Epidermal melanocyte (primary cell): Measurements from ENCODE around the gene EFCAB10.

Experiments used
- DNase-seq: peaks from one replicate; pipeline ENCODE4 v3.0.0; 2011; ENCODE audit warnings: low spot score; ENCODE audit not compliant: insufficient read length

Gene EFCAB10, protein sequence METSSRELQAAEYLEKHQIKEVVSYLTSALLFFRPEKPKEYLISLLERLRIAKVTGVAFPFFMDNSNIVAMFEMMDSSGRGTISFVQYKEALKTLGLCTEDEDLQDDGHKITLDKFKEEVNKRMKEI

DNA sequence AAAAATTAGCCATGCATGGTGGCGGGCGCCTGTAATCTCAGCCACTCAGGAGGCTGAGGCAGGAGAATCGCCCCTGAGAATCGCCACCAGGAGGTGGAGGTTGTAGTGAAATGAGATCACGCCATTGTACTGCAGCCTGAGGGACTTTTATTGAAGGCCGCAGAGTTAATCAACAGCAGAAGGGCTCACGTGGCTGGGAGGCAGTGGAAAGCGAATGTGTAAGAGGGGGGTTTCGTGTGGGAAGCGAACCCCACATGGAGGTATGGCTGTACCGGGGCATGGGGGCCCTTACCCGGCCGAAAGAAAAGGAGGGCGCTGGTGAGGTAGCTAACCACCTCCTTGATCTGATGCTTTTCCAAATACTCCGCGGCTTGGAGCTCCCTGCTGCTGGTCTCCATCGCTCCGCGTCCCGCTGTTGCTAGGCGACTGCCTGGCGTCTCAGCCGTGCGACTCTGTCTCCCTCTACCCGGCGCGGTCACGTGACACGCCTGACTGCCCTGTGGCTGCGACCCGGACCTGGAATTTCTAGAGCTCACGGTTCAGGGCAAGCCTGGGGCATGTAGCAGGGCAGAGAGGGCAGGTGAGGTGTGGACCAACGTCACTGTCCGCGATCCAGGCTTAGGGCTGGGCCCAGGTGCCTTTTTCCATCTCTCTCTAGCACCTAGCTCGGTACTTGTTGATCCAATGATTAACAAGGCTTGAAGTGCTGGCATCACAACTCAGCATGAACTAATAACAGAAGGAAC lies at the start of gene EFCAB10:
Gene EFCAB10, minus strand, starts transcription at position 428 of the 746 bp plus-strand sequence. Its CDS starts 30 bp downstream, at position 398.
- peak; percentile 46 for DNase-seq

DNA sequence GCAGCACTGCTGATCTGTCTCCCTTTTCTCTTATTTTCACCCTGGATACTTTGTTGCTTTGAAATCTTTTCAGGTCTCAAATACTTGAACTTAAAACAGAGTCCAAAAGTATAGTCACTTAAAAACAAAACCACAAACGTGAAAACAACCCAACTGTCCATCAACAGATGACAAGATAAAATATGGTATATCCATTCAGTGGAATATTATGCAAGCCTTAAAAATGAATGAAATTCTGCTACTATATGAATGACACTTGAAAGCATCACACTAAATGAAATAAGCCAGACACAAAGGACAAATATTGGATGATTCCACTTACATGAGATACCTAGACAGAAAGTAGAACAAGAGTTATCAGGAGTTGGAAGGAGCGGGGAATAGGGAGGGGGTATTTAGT lies 44.7 kb upstream of the EFCAB10 start:
- DNase-seq, result no peak

DNA sequence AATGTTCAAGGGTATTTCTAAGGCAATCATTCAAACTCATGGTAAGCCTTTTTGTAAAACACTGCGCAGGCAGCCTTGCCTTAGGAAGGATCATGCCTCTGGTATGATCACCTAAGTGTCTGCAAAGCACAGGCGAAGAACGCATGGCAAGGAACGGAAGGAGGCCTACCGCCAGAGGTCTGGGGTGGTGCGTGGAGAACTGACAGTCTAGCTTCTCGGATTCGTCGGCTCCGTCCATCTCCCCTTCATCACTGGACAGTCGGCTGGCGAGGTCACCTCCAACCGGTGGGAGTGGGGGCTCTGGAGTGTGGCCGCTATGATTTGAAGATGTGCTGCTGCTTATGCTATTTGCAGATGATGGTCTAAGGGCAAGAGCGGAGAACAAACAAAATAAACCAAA lies 42.6 kb upstream of the EFCAB10 start:
- no peak for DNase-seq

DNA sequence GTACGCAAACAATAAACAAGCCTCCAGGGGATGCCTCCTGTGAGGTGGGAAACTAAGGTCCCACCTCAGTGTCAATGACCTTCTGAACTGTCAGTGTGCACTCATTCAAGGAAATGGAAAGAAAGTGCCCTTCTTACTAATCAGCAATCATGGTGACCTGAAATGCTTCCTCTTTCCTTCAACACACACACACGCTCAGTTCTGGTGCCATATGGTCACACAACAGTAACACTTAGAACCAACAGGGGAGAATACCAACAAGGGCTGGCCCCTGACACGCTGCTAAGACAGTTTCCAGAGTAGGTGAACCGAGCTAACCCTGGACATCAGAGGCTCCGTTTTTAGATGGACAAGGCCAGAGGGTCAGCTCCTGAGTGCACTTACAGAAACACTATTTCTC lies 42.1 kb upstream of the EFCAB10 start:
- DNase-seq, result no peak

DNA sequence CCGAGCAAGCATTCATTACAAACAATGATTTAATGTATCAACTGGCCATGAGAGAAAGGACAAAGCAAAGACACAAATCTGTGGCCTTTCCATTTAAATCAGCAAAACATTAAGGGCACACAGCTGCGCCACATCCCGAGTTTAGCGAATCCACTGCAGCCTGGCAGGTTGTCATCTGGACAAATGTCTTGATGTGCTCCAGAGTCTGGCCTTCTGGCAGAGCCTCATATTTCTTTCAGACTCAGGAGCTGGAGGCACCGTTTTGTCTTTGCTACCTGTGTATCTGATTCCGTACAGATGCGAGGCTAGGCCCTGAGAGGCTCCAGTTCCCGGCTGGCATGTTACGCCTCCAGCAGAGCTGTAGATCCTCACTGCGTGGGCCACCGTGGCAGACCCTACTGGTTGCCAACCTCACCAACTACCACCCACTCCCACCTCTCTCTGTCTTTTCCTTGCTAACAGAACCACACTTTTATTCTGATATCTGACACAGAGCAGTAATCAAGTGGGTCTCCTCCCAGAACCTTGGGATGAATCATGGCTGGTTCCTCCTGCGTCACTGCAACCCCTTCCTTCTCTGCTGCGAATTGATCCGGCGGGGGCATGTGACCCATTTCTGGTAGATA lies 40.9 kb upstream of the EFCAB10 start:
- no peak for DNase-seq

DNA sequence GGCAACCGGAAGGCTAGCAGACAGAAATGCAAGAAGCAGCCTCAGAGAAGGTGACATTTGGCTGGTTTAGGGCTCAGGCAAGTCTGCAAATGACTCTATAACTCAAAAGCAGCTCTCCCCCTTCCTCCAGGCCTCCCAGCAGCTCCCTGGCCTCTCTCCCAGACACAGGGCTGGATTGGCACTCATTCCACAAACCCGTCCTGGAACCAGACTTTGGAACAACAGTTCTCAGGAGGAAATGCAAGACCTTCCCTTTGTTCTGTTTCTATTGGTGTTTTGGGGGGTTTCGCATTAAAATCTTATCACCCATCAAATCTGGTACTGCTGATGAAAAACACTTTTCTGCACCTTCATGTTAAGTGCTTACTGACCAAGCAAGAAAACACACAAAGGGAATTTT lies 40.3 kb upstream of the EFCAB10 start:
- peak; percentile 61 for DNase-seq

DNA sequence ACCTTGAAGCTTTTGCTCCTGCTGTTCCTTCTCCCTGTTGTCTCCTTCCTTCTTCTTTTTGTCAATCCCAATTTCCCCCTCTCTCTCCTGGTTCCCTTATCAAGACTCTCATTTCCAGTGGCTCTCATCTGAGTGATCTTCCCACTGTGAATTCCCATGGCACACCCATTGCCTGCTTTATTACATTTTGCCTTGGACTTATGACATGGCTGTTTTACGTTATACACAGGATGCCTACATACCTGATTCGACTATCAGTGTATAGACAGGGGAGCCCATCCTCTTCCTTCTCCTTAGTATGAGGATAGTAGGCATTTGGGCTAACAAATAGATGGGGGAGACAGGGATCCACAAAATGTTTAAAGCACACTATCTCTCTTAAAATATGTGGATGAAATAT lies 39.9 kb upstream of the EFCAB10 start:
- DNase-seq, result no peak

DNA sequence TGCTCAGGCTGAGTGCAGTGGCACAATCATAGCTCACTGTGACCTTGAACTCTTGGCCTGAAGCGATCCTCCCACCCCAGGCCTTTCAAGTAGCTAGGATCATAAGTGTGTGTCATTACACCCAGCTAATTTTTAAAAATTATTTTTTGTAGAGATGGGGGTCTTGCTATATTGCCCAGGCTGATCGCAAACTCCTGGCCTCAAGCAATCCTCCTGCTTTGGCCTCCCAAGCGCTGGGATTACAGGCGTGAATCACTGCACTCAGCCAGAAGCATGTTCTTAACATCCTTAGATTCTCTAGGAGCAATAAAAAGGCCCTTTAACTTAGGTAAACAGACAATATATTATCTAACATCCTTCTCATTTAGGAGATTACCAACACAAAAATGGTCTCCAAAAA lies 38.3 kb upstream of the EFCAB10 start:
- no peak for DNase-seq

DNA sequence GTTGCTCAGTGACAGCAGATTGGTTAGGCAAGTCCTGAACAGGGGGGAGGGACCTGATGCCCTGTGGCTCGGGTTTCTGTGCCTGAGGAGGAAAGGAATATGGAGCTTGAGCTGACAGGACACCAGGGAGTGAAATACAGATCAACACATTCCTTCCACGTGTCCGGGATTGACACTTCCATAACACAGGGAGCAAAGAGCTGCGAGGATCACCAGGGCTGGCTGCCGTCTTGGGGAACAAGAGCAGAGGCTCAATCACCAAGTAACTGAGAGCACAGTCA lies 36.7 kb upstream of the EFCAB10 start:
- no peak for DNase-seq

DNA sequence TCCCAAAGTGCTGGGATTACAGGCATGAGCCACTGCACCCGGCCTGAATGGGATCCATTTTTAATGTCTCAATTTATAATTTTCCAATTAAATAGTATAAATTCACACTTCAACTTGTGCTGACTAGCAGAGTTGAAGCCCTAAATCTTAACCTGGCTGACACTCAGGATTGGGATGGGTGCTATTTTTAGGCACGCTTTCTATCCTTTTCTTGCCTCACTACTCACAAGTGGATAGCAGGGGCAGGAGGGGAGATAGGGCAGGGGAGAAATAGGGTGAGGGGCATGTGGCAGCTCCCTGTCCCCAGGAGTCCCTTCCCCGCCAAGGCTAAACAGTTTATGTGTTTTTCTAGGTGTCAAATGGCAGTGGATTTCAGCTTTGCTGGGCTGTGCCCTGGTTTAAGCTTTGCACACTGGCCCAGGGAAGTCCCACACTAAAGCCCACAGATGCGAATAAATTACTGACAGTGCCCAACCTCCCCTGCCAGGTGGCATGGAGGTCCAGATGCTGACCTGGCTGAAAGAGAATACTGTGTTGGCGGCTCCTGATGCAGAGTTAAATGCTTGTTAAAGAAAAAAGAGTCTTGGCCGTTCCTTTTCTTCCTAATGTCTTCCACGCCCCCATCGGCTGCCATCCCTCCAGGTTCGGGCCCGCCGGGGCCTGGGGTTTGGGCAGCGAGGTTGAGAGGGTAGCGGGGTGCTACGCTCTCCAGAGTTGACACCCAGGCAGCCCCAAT lies 36.2 kb upstream of the EFCAB10 start:
- DNase-seq, result no peak

DNA sequence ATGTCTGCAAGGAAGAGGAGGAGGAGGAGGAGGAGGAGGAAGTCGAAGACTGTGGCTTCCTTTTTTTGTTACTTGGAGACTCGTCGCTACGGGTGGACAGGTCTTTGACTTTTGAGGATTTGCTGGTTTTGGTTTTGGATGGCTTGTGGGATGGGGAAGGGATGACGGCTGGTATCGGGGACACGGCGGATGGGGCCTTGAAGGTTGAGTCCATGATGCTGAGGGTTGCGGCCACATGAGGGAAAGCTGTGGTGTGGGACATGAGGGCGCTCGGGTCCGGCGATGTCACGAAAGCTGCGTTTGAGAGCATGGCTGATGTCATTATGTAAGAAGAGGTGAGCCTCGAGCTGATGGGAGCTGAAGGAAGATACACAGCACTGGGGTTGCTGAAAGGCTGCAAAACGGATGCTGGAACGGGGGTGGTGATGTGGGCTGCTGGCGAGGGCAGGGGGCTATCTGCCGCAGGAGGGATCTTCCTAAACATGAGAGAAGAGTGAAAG lies 33.1 kb upstream of the EFCAB10 start:
- no peak for DNase-seq

DNA sequence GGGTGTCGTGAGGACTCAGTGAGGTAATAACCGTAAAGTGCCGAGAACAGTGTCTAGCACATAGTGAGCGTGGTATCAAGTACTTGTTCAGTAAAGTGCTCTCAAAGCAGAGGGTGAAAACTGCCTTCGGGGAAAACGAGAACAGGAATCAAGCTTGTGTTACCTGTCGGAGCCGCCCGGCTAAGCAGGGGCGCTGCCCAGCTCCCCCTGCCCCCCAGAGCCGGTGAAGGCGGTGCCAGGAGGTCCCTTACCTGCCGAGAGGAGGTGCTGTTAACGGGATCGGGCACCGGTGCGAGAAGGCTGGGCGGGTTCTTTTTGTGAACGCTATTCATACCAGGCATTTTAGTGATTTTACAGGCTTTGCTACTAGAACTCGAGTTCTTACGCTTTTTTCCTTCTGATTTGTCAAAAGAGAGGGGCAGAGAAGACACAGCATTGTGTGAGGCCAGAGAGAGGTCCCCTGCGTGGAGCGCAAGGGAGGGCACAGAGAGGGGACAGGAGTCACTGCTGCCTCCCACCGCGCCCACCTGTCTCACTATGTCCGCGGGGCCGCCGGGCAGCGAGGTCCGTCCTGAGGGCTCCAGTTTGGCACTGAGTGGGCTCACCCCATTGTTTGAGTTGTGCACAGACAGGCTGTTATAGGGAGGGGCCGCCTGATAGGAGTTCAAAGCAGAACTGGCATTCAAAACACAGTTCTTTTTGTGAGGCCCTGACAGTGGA lies 32.5 kb upstream of the EFCAB10 start:
- DNase-seq, result no peak

DNA sequence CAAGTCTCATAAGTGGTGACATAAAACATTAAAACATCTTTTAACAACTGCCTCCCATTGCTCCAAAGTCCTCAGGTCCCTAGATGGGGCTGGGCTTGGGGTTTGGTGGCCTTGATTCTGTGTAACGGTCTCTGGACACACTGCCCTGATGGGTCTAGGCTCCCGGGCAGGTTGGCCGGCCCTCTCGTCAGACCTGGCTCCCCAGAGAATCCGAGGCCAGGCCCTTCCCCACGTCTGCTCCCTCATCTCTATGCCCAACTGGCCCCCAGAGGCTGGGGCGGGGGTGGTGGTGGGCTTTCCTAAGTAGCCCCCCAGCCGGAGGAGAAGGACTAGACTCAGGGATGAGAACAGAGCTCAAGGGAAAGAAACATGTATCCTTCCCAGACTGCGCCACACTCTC lies 31.5 kb upstream of the EFCAB10 start:
- no peak for DNase-seq

DNA sequence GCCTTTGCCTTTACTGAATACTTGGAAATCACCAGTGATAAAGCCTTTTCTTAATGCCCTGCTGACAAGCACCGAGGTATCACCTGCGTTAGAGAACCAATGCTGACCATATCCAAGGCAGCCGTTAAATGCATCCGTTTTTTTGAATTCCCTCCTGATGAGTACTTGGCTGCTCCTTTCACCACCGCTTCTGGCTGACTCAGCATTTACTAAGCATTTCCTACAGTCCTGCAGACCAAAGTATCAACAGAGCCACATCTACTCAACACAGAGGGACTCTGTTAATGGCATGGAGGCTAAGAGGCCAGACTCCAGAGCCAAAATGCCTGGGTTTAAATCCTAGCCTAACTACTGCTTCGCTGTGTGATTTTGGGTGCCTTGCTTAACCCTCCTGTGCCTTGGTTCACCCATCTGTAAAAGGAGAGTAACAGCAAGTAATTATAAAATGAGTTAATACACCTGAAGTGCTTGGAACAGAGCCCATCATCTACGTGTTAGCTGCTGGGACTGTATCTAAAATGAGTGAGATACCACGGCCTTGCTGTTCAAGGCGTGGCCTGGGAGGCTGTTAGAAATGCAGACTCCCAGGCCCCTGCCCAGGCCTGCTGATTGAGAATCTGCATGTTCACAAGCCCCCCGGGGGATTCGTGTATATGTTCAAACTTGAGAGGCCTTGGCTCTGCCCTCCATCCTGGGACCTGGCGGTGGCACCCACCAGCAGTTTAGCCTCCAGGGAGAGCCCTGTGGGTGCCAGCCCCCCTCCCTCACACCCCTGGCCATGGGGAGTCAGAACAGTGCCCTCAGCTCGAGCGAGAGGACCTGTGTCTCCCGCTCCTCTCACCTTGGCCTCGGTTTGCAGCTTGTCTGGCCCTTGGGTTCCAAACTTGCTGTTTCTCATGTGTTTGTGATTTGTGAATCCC lies 30.8 kb upstream of the EFCAB10 start:
- DNase-seq, result no peak

DNA sequence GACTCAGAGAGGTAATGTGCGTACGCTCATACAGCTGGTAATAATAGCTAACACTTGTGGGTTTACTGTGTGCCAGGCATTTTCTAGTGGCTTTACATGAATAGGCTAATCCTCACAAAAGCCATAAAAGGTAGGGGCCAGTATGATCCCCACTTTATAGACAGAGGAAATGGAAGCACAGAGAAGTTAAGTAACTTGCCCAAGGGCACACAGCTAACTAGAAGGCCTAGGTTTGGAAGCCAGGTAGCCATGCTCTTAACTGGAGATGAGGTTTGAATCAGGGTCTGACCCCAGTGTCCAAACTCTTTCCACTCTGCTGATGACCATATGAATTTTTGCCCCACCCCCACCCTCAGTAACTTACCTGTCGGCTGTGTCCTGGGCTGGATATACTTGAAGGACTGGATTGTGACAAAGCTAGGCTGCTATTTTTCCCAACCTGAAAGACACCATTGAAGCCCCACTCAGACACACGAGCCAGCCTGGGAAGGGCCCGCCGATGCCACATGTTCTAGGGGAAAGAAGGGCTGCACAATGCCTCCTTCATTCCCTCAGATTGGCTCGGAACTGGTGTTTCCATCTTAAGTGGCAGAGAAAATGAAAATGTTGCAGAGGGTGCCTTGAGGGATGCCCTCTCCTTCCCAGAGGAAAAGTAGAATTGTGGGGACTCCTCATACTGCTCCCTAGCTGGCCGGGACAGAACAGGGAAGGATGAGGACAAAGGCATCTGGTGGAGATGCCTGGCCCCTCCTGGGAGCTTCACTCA lies 29.1 kb upstream of the EFCAB10 start:
- no peak for DNase-seq

DNA sequence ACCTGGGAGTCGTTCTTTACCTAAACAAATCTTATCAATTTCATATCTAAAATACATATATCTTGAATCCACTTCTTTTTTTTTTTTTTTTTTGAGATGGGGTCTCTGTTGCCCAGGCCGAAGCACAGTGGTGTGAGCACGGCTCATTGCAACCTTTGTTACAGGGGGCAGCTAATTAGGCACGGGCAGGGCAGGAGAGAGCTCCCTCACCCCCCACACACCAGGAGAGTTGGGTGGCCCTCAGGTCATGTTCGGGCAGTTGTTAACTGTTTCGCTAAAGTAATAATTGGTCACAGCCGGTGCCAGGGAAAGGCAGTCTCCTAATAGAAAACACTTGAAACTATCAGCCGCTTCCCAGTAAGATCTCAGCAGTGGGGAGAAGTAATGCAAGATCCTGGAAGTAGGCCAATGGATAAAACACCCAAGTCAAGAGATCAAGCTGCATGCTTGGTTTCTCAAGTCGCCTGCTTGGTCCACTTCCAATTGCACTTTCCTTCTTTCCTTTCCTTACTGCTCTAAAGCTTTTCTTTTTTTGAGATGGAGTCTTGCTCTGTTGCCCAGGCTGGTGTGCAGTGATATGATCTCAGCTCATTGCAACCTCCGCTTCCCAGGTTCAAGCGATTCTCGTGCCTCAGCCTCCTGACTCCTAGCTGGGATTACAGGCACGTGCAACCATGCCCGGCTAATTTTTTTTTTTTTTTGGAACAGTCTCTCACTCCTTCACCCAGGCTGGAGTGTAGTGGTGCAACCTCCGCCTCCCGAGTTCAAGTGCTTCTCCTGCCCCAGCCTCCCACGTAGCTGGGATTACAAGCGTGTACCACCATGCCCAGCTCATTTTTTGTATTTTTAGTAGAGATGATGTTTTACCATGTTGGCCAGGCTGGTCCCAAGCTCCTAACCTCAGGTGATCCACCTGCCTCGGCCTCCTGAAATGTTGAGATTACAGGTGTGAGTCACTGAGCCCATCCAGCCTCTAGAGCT lies 21.3 kb upstream of the EFCAB10 start:
- no peak for DNase-seq

DNA sequence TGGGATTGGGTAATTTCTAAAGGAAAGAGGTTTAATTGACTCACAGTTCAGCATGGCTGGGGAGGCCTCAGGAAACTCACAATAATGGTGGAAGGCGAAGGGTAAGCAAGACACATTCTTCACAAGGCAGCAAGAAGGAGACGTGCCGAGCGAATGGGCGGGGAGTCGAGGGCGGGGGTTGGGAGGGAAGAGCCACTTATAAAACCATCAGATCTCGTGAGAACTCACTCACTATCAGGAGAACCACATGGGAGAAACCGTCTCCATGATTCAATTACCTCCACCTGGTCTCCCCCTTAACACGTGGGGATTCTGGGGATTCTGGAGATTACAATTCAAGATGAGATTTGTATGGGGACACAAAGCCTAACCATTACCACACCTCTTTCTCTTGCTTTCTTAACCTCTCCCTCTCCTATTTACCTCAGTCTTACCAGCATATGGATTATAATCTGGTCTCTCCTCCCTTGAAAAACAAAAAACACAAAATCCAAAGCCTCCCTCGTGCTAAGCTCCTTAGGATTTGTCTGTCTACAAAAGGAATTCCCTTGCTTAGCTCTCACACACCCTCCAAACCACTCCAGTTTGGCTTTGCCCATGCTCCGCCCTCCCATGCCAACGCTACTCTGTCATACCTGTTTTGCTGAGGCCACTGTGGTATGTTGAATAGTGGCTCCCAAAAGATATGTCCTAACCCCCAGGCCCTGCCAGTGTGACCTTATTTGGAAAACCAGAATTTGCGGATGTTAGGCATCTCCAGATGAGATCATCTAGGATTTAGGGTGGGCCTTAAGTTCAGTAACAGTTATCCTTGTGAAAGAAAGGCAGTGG lies 19.6 kb upstream of the EFCAB10 start:
- no peak for DNase-seq

DNA sequence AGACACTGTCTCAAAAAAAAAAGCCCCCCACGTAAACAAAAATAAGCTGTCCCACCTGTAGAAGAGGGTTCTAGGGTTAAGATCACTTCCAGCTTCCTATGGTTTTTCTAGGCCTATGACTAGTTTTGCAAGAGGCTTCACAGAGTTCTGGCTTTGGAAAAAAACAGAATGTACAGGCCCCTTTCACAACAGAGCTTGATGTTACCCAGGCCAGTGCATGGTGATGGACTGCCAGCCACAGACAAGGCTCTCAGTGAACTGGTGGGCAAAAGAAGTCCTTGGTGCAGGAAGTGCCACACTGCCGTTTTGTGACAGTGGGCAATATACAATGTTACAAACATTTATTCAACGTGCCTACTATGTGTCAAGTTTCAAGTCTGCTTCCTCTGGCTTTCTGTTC lies 18.3 kb upstream of the EFCAB10 start:
- no peak for DNase-seq
